Muscle layer of duodenum (tissue), 2 donors: ENCODE data around the gene TBC1D4.

Source experiments
- H3K27ac ChIP-seq: one replicate; pipeline ENCODE4 v1.7.0; 2013; ENCODE audit warnings: mild to moderate bottlenecking, low read length
- H3K27me3 ChIP-seq: one replicate; pipeline ENCODE4 v1.7.0; 2013; ENCODE audit warnings: low read depth, mild to moderate bottlenecking, control low read depth, low read length
- H3K36me3 ChIP-seq, 2 donors: one replicate each; pipeline ENCODE4 v1.7.0; 2013; ENCODE audit warnings: low read length in 2 of 2, control low read depth in 1 of 2, mild to moderate bottlenecking in 1 of 2; ENCODE audit not compliant: insufficient read depth in 2 of 2, control insufficient read depth in 1 of 2
- H3K4me1 ChIP-seq, 2 donors: one replicate each; pipeline ENCODE4 v1.7.0; 2013; ENCODE audit warnings: low read length in 2 of 2, mild to moderate bottlenecking in 2 of 2, control low read depth in 1 of 2, moderate library complexity in 1 of 2; ENCODE audit not compliant: insufficient read depth in 2 of 2, control insufficient read depth in 1 of 2
- H3K4me3 ChIP-seq, 2 donors: one replicate each; pipeline ENCODE4 v1.7.0; 2013; ENCODE audit warnings: low read length in 2 of 2, low read depth in 1 of 2, mild to moderate bottlenecking in 1 of 2
- H3K9me3 ChIP-seq, 2 donors: one replicate each; pipeline ENCODE4 v1.7.0; 2013; ENCODE audit warnings: low read length in 2 of 2, control low read depth in 1 of 2, mild to moderate bottlenecking in 1 of 2; ENCODE audit not compliant: control insufficient read depth in 1 of 2
- donor health status: healthy.

The TBC1D4 gene

GRCh38 chr13:75468098-75468497 is 13.9 kb downstream of the TBC1D4 start:
- no peaks in the 10 kb centered on the region for H3K27me3 ChIP-seq
- H3K27ac ChIP-seq, result no peak overlapping the region
- H3K4me3 ChIP-seq, result no peak overlapping the region
- H3K9me3 ChIP-seq, result no peaks in the 10 kb centered on the region
- H3K4me1 ChIP-seq, result peaks cover 0 to 8% of the 10 kb centered on the region in 2 donors
- no peaks in the 10 kb centered on the region for H3K36me3 ChIP-seq

GRCh38 chr13:75467040-75467728 is 14.8 kb downstream of the TBC1D4 start:
- no peaks in the 10 kb centered on the region for H3K9me3 ChIP-seq
- H3K4me1 ChIP-seq, result no peaks in the 10 kb centered on the region
- H3K27me3 ChIP-seq, result no peaks in the 10 kb centered on the region
- H3K27ac ChIP-seq, result no peak overlapping the region
- no peaks in the 10 kb centered on the region for H3K36me3 ChIP-seq
- H3K4me3 ChIP-seq, result no peak overlapping the region

DNA sequence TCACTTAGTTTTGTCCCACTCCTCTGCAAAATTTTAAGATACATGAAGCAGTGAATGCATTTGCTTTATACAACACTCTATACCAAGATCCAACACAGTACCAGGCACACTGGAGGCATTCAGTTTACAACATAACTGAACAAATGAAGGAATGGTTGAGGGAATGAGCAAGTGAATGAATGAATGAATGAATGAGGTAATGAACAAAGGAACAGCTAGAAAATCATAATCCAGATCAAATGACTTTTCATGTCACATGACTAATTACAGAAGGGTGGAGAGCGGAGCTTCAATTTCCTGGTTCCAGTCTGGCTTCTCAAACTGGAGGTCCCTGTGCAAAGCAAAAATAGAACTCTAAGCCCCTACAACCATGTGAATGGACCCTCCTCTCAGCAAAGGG is 16.7 kb downstream of the TBC1D4 start:
- H3K4me1 ChIP-seq, result no peaks in the 10 kb centered on the region
- H3K27me3 ChIP-seq, result no peaks in the 10 kb centered on the region
- no peak overlapping the region for H3K4me3 ChIP-seq
- no peaks in the 10 kb centered on the region for H3K9me3 ChIP-seq
- H3K36me3 ChIP-seq, result no peaks in the 10 kb centered on the region
- H3K27ac ChIP-seq, result no peak overlapping the region

DNA sequence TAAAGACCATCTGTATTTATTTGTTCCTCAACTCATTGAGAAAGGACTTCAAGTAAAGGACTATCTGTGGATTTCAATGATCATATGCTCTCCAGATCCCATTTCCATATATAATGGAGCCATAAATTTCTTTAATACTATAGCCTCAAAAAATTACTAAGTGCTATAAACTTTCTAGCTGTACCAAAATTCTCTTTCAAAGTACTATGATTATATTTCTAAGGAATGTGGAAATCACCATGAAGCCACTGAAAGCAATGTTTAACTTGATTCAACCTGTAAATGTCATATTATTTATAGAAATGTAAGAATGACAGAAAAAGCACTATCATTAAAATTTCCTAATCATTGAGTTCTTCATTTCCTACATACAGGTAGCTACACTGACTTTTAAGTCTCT is 20.7 kb downstream of the TBC1D4 start:
- Histone ChIP-seq H3K27ac (no peak overlapping the region), H3K27me3 (no peaks in the 10 kb centered on the region), H3K9me3 (no peaks in the 10 kb centered on the region), H3K4me1 (no peaks in the 10 kb centered on the region), H3K36me3 (no peaks in the 10 kb centered on the region), H3K4me3 (no peak overlapping the region)

GRCh38 chr13:75460644-75461043 is 21.3 kb downstream of the TBC1D4 start:
- no peaks in the 10 kb centered on the region for H3K36me3 ChIP-seq
- no peak overlapping the region for H3K4me3 ChIP-seq
- no peaks in the 10 kb centered on the region for H3K9me3 ChIP-seq
- H3K27ac ChIP-seq, result no peak overlapping the region
- H3K4me1 ChIP-seq, result no peaks in the 10 kb centered on the region
- no peaks in the 10 kb centered on the region for H3K27me3 ChIP-seq

DNA sequence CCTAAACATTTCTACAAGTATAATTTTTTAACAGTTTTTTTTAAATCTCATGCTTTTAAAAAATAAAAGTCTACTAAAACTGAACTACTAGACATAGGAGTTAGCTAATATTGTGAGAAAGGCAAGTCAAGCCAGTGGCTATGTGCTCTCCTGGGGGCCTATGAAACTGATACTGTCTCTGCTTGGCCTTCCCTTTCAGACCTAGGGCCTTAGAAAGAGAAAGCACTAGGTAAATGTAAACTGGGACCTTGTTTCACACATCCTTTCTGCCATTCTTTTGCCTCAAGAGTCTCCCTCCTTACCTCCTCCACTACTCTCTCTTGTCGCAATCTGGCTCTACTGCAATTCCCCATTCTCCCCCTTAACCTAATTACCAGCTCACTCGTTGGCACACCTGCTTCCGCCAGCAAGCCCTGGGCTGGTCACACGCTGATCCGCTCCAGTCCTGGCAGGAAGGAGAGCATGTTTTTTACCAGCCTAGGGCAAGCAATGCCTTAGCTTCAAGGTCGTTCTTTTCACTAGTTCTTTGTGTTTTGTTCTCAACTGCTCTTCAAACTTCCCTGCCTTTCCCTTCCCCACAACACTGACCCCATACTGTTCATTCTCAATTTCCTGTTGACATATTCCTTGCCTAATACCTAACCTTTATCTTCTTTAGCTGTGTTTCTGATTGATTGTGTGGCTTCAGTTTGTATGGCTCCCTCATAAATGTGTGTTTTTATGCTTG is 23.1 kb downstream of the TBC1D4 start:
- no peaks in the 10 kb centered on the region for H3K36me3 ChIP-seq
- H3K4me1 ChIP-seq, result no peaks in the 10 kb centered on the region
- H3K4me3 ChIP-seq, result no peak overlapping the region
- H3K27me3 ChIP-seq, result no peaks in the 10 kb centered on the region
- peak overlapping the region; percentile 14 for H3K27ac ChIP-seq
- no peaks in the 10 kb centered on the region for H3K9me3 ChIP-seq

DNA sequence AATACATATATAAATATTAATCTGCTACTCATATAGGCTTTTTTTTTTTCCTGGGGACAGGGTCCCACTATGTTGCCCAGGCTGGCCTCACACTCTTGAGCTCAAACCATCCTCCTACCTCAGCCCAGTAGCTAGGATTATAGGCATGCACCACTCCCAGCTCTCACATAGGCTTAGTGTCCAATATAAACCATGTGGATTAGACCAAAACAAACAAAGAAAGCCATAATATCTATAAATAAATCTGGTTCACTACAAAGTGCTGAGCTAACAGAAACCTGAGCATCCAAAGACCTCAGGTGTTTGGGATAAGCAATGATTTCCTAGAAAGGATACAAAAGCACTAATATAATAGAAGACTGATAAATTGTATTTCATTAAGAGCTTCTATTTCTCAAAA is 26.0 kb downstream of the TBC1D4 start:
- H3K4me1 ChIP-seq, result no peaks in the 10 kb centered on the region
- H3K36me3 ChIP-seq, result no peaks in the 10 kb centered on the region
- H3K27ac ChIP-seq, result no peak overlapping the region
- H3K27me3 ChIP-seq, result no peaks in the 10 kb centered on the region
- no peak overlapping the region for H3K4me3 ChIP-seq
- no peaks in the 10 kb centered on the region for H3K9me3 ChIP-seq

- Histone ChIP-seq H3K4me1 (no peaks in the 10 kb centered on the region), H3K27me3 (no peaks in the 10 kb centered on the region), H3K4me3 (no peak overlapping the region), H3K36me3 (no peaks in the 10 kb centered on the region), H3K9me3 (no peaks in the 10 kb centered on the region), H3K27ac (no peak overlapping the region)
Measured at GRCh38 chr13:75454497-75454896, 27.5 kb downstream of the TBC1D4 start.

GRCh38 chr13:75452564-75452963 is 29.4 kb downstream of the TBC1D4 start:
- Histone ChIP-seq H3K36me3 (no peaks in the 10 kb centered on the region), H3K4me1 (no peaks in the 10 kb centered on the region), H3K27ac (no peak overlapping the region), H3K27me3 (no peaks in the 10 kb centered on the region), H3K4me3 (no peak overlapping the region), H3K9me3 (no peaks in the 10 kb centered on the region)

- no peak overlapping the region for H3K27ac ChIP-seq
- H3K4me1 ChIP-seq, result peaks cover 0 to 18% of the 10 kb centered on the region in 2 donors
- H3K9me3 ChIP-seq, result no peaks in the 10 kb centered on the region
- H3K36me3 ChIP-seq, result no peaks in the 10 kb centered on the region
- no peaks in the 10 kb centered on the region for H3K27me3 ChIP-seq
- no peak overlapping the region for H3K4me3 ChIP-seq
Measured at GRCh38 chr13:75447493-75447892, 34.5 kb downstream of the TBC1D4 start.

DNA sequence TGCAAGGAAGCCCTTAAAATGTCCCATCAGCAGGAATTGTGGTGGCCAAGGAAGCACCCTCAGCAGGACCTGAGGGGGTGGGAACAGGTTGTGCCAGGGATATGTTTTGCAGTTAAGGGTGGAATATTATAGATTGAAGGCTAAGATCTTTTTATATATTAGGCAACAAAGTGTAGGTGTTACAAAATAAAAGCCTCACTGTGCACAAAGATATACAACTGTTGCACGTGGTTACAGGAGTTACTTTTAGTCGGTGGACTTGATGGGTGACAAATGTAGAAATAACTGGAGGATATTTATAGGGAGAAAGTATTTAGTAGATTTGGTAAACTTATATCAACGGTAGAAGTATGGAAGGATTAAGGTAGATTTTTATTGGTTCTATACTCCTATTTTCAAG is 35.1 kb downstream of the TBC1D4 start:
- Histone ChIP-seq H3K36me3 (no peaks in the 10 kb centered on the region), H3K4me1 (peaks cover 0 to 18% of the 10 kb centered on the region in 2 donors), H3K27ac (peak overlapping the region; percentile 27), H3K9me3 (no peaks in the 10 kb centered on the region), H3K4me3 (no peak overlapping the region), H3K27me3 (no peaks in the 10 kb centered on the region)
